ENCODE data around the gene SLC16A14.
"Not testable (repeated sequence)": the region's sequence is repeated elsewhere in the genome, so short reads cannot be mapped to it uniquely, and the experiment has no call there.

The SLC16A14 gene, protein sequence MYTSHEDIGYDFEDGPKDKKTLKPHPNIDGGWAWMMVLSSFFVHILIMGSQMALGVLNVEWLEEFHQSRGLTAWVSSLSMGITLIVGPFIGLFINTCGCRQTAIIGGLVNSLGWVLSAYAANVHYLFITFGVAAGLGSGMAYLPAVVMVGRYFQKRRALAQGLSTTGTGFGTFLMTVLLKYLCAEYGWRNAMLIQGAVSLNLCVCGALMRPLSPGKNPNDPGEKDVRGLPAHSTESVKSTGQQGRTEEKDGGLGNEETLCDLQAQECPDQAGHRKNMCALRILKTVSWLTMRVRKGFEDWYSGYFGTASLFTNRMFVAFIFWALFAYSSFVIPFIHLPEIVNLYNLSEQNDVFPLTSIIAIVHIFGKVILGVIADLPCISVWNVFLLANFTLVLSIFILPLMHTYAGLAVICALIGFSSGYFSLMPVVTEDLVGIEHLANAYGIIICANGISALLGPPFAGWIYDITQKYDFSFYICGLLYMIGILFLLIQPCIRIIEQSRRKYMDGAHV

DNA sequence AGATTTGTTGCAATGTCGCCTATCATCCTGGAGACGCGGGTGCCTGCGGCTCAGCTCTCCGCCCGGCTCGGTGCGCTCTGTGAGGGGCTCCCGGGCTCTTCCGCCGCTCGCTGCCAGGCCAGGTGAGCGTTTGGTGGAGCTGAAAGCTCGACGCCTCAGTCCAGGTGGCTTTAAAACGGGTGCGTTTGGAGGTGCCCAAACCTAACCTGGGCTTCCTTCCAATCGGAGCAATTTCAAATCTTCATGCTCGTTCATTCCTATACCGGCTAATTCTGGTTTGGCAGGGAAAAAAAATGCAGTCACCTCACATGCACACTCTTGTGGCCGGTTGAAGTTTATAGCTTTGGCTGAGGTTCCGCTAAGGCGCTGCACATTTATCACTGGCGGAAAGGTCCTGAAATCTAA, at the start of gene SLC16A14:
Gene SLC16A14, minus strand, starts transcription at position 274 of the 405 bp plus-strand sequence. CDS start 9,572 bp downstream, outside the sequence.
- DNase-seq = peak; percentile 49

DNA sequence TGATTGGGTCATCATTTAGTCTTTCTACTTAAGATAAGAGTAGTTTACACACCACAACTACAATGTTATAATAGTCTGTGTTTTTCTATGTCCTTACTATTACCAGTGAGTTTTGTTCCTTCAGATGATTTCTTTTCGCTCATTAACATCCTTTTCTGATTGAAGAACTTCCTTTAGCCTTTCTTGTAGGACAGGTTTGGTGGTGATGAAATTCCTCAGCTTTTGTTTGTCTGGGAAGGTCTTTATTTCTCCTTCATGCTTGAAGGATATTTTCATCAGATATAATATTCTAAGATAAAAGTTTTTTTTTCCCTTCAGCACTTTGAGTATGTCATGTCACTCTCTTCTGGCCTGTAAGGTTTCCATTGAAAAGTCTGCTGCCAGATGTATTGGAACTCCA, 38.0 kb upstream of the SLC16A14 start:
- DNase-seq = no peak

DNA sequence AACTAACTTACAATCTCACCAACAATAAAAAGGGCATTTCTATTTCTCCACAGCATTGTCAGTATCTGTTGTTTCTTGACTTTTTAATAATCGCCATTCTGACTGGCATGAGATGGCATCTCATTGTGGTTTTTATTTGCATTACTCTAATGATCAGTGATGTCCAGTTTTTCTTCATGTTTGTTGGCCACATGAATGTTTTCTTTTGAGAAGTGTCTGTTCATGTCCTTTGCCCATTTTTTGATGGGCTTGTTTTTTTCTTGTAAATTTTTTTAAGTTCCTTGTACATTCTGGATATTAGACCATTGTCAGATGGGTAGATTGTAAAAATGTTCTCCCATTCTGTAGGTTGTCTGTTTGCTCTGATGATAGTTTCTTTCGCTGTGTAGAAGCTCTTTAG, 33.2 kb upstream of the SLC16A14 start:
- not testable (repeated sequence) for DNase-seq

DNA sequence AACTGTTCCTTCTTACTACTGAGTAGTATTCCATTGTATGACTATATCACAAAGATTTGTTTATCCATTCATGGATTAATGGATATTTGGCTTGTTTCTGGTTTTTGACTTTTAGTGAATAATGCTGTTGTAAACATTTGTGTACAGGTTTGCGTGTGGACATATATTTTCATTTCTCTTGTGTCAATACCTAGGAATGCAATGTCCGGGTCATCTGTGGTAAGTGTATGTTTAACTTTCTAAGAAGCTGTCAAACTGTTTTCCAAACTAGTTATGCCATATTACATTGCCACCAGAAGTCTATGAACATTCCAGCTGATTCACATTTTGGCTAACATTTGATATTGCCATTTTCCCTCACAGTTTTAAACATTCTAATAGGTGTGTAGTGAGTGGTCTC, 29.1 kb upstream of the SLC16A14 start:
- DNase-seq = no peak

DNA sequence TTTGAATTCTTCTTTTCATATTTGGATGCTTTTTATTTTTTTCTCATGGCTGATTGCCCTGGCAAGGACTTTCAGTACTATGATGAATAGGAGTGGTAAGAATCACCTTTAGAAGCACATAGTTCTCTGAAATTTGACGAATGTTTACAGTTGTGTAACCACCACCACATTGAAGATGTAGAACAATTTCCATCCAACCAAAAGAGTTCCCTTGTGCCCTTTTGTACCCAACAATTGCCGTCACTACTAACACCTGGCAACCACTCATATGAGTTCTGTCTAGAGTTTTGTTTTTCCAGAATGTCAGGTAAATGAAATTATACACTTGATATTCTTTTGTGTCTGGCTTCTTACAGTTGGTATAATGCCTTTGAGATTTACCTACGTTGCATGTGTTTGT, 28.7 kb upstream of the SLC16A14 start:
- no peak for DNase-seq

DNA sequence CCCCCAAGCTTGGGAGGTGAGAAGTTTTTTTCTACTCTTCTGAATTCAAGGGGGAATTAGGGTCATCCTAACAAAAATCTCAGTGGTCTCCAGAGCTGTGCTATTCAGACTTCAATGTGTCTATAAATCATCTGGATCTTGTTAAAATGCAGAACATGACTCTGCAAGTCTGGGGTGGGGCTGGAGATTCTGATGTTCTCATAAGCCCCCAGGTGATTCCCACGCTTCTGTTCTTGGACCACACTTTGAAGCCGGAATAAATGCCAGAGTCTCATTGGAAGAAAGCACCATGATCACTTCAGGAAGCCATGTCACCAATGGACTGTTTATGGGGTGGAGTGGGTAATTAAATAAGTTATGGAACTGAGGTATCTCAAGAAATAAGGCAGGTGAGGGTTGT, 22.2 kb upstream of the SLC16A14 start:
- DNase-seq = no peak

DNA sequence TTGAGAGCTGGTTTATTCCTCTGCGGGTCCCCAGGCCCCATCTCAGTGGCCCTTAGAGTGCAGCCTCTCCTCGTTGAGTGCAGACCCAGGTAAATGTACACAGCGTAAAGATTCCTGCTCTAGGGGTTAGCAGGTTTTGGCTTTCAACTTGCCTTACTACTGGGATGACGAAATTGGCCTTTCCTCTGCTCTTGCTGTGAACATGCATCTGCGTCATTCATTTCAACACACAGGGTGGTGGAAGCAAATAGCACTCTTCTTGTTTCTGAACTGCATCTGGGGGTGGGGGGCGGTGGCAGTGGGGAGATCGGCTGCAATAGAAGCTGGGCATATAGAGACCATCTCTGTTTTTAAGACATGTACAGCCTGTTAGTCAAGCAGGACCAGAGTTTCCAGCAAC, 16.5 kb upstream of the SLC16A14 start:
- DNase-seq = no peak

DNA sequence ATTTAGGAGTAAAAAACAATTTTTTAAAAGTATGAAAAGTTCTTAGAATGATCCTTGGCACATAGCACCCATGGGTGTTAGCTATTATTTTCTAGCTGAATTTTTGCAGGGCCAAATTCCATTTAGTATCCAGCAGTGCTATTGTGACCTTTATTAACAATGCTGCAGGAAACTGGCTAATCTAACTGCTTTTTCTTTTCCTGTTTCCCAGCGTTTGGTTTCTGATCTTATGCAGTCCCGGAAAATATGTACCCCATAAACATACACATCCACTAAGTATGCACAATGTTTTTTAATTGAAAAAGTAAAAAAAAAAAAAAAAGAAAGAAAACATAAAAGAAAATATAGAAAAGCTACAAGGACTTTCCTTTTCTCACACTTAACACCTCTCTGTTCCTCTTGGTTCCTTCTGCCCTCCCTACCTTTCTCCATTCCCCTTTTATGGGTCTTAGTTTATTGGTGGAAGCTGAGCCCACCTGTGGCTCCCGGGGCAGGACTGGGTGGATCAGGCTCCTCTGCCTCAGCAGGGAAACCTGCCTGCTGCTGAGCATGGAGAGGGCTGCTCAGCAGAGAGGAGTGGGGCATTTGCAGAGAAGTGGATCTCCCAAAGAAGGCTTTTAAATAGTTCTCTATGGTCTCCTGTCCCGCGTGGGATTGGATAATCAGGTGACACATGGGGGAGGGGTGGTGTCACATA, 9.3 kb upstream of the SLC16A14 start:
- no peak for DNase-seq

DNA sequence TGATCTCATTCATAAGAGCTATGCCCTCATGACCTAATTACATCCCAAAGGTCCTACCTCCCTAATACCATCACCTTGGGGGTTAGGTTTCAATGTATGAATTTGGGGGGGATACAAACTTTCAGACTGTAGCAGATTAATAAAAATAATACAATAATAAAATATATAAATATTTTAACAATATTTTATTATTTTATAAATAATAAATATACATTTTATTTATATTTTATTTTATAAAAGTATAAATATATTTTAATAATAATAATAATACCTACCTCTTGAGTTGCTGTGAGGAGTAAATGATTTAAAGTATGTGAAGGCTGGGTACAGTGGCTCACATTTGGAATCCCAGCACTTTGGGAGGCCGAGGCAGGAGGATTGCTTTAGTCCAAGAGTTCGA, 8.1 kb upstream of the SLC16A14 start:
- DNase-seq = no peak

DNA sequence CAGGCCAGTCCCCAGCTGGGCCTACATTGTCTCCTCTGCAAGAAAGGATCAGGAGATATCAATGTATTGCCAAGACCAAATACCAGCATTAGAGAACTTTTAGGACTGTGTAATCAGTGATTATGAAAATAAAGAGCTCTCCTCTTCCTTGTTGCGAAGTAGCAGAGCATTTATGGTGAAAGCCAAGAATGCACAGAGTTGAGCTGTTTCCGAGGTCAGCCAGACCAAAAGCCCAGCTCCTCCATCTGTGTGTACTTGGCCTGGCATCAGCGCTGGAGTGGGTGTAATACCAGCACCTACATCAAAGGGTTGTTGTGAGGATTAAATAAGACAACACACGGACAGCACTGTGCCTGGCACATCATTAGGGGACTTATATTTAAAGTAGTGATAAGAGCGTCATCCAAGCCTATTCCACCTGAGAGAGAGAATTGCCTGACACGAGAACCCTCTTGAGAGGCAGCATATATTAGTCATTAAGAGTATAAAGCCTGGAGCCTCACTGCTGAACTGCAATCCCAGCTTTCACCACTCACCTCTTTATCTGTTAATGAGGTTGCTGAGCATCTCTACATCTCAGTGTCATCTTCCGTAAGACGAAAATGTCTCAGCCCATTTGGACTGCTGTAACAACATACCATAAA, 7.4 kb upstream of the SLC16A14 start:
- no peak for DNase-seq

DNA sequence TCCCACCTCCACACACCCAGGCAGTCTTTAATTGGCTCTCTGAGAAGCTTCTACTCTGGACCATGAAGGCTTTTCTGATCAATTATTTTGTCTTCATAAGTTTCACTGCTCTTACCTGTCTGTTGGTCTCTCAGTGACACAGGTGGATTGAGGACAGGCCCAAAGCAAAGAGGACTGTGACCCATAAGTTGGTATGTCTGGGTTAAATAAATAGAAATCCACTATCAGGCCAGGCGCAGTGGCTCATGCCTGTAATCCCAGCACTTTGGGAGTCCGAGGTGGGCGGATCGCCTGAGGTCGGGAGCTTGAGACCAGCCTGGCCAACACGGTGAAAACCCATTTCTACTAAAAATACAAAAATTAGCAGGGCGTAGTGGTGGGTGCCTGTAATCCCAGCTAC, 2.7 kb upstream of the SLC16A14 start:
- DNase-seq = no peak

DNA sequence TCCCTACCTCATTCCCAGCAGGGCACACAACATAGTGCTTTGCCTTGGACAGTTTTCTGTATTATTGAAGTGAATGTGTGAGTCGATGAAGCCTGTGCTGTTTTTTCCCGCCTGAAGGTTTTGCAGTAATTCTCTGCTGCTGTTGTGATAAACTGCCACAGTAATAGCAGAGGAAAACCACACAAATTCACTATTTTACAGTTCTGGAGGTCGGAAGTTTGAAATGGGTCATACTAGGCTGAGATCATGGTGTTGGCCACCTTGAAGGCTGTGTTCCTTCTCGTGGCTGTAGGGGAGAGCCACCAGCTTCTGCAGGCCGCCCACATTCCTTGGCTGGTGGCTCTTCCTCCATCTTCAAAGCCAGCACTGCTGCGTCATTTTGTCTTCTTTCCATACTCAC, 678 bp upstream of the SLC16A14 start:
- DNase-seq = peak; percentile 45

DNA sequence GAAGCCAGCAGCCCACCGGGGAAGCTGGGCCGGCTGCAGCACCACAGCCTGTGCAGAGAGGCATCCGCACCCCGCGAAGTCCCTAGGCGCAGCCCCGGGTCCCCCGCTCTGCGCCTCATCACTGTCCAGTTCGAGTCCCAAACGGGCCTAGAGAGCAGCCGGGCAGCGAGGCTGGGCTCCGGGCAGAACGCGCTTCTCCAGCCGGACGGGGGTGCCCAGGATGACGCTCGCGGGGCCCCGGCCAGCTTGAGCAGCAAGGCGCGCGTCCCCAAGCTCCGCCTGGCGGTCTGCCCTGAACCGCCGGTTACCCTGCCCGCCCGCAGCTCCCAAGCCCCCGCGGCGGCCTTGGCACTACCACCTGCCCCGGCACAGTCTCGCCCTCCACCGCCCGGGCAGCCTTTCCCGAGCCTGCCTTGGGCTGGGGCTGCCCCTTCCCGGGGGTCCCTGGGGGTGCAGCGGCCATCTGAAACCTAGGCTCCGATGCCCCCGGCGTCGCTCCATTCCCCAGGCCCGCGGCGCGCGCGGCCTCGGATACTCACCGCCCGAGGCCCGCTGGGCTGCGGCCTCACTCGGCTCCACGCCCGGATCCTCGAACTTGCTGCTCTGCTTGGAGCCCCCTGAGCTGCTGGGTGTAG, 591 bp downstream of the SLC16A14 start:
- peak; percentile 51 for DNase-seq

DNA sequence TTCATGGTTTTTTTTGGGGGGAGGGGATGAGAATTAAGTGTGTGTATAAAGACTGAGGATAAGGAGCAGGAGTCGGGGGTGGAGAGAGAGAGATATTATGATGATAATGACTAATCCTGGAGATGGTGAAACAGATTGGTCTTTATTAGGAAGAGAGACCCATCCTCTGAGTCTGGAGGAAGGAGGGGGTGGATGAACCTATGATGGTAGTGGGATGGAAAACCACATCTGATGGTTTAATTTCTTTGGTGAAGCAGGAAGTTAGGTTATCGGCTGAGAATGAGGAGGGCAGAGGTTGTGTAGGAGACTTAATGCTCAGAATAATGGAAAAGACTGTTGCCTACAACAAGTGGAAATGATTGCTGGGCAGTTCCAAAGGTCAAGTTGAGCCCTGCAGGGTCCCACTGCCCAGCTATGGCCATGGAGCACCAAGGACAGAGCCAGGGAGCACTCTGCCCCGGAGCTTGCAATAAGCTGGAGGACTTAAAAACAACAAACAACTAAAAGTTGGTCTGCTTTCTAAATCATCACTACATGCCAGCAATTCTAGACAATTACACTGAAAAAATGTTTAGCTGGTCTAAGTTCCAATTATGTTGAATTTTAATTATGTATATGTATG, 7.9 kb downstream of the SLC16A14 start:
- no peak for DNase-seq

DNA sequence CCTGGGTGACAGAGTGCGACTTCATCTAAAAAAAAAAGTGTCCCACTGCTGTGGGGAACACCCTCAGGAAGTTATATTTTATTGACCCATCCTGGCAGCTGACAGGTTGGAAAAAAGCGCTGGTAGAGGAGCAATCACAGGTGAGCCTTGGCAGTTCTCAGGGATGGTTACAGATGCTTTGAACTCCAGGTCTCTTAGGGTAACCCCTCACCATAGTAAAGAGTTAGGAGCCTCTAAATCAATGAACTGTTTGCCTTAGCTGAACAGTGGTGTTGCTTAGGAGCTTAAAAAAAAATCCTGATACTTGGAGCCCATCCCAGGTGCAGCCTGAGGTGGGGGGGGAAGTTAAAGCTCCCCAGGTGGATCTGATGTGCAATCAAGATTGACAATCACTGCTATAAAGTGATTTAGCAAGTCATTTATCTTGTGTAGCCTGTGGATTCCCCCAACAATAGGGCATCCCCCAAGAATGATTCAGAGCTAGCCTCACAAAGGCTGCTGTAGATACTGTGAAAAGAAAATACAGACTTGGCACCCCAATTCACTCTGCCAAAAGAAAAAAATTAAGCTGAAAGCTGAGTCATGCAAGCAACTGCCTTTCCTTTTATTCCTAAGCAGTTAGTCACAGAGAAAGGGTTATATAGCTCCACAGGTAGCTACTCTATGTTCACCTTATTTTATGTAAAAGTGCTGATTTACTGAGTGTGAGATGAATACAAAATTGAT, 14.8 kb downstream of the SLC16A14 start:
- DNase-seq = peak; percentile 4

DNA sequence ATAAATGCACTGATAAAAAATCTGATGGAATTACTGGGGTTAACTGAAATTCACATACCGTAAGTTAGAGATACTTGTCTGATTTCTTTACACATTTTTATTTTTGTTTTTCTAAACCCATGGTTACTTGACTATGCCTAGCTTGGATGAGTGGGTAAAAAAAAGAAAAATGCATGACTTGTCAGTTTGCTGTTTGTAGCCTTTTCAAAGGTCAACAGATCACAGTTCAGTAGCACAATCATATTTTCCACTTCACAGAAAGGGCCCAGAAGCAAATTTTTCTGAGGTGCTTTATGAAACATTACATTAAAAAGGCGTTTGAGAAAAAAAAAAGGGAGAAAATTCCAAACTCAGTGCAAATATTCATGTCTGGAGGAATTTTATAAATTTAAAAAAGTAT, 16.4 kb downstream of the SLC16A14 start:
- no peak for DNase-seq

DNA sequence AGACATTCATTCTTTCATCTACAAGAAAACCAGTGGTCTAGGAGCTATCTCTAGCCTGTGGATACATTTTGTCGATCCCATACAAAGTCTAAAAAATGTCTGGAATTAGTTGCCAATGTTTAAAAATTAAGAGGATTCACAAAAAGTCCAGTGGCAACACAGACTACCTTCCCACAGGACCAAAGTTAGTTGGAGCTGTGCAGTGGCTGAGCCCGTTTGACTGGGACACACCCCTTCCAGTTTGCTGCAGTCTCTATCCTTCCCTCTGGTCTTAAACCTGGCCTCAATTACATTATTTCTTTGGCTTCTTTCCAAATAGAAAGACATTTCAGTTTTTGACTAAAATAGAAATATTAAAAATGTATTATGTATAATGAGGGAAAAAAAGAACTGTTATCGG, 18.6 kb downstream of the SLC16A14 start:
- no peak for DNase-seq

DNA sequence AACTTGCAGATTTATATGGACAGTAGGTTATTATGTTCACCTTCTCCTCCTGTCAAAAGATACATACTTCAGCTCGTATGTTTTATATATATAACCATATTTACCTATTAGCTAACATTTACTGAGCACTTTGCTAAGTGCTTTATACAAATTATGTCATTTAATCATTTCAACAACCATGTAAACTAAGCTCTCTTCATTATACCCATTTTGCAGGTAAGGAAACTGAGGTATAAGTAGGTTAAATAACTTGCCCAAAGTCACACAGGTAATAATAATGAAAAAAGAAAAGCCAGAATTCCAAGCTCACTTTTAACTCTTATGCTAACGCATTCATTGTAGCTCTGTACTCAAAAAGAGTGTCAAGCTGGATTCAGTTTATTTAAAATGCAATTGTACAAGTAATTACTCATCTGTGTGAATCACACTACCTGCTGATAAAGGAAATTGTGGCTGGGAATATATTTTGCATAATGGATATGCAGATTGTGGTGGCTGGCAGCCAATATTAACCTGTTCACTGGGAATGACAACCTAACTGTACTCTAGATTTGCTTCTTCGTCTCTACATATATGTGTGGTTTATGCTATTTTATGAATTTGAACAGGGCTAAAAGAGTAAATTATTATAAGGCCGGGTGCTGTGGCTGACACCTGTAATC, 20.6 kb downstream of the SLC16A14 start:
- no peak for DNase-seq

DNA sequence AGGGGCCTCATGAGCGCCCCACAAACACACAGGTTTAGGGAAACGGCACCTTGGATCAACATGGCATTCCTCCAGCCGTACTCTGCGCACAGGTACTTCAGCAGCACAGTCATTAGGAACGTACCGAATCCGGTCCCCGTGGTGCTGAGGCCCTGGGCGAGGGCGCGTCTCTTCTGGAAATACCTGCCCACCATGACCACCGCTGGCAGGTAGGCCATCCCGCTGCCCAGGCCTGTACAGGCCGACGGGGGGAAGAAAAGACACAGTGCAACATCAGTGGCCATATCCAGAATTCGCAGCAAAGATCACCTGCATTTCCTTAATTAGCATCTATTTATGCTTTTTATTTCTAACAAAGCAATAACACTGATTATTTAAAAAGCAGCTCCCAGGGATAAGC, 22.2 kb downstream of the SLC16A14 start:
- no peak for DNase-seq

DNA sequence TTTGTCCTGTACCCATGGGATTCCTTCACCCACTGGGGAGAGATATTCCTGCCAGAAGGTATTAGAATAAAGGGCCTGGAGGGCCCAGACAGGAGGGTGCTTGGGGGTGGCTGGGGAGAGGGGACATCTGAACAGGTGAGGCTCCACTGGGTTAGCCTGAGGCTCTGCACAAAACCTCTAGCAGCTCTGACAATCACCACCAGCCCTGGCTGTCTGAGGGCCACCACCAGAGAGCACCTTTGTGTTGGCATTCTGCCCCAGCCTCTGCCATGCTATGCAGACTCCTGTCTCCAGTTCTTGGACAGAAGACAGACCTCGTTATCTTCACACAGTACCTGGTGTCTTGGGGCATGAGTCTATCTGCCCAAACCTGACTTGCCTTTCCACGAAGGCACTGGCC, 25.3 kb downstream of the SLC16A14 start:
- no peak for DNase-seq

DNA sequence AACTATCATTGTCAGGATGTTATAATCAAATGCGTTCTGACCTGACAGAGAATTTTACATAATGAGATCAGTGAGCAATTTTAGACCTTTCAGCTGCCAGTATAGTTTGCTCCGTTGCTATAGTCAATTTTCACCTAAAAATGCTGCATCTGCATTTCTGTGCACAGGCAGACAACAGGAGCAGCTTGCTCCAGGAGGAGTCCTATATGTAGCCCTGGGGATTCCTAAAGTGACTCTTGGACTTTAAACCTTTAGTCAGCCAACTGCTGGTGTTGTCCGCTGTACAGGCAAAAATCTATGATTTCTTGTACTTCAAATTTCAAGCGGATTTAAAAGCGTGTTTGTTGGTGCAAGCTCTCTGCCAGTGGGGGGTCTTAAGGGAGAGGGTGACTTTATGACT, 25.7 kb downstream of the SLC16A14 start:
- no peak for DNase-seq

DNA sequence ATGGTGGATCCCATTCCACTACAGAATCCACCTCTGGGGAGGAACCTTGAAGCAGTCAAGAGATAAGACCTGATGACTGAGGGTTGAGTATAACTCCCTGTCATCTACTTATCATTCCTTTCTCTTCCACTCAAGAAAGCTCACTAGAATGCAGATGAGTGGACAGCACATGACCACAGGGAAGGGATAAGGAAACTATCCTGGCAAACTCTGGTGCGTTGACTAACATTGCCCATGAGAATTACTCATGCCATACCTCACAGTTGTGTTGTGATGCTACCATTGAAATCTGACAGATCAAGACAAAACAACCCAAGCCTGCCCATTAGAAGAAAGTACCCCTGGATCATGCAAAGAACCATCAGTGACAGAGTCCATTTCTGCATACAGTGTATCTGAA, 26.5 kb downstream of the SLC16A14 start:
- DNase-seq = no peak

Data from activated CD4-positive, alpha-beta T cell treated with anti-CD3 and anti-CD28 coated beads, Interleukin-2, Interleukin-6, amounts not matched to agents 100 ng/mL and 50 ng/mL, durations not matched to agents 16 hours and 8 hours (primary cell).